Neural cell (in vitro differentiated cells): ENCODE results near the gene CACNA2D1. TPM values are rescaled to one million over a fixed set of nuclear protein-coding genes. Genes with fewer than 3 reads are reported as not detected.

Source experiments
- H2AFZ ChIP-seq: fragments of 200-600, 300-800 bp; sonication (generic), shearing (Covaris generic); 2 replicates; pipeline ENCODE4 v1.6.0; 2014; ENCODE audit warnings: low read depth, mild to moderate bottlenecking, antibody characterized with exemption, low read length, moderate library complexity
- H3F3A ChIP-seq: fragments of 200-600 bp; shearing (Covaris generic); 2 replicates; pipeline ENCODE4 v1.6.1; 2016; ENCODE audit warnings: mild to moderate bottlenecking, moderate library complexity, mixed read lengths, antibody characterized with exemption, low read length; ENCODE audit not compliant: insufficient read depth, poor library complexity, severe bottlenecking
- H3K27ac ChIP-seq: fragments of 200-600, 300-800 bp; sonication (generic), shearing (Covaris generic); 2 replicates; pipeline ENCODE4 v1.5.1; 2014; ENCODE audit warnings: mild to moderate bottlenecking, low read length, moderate library complexity
- H3K27me3 ChIP-seq: fragments of 300-800, 200-600 bp; sonication (generic), shearing (Covaris generic); 2 replicates; pipeline ENCODE4 v1.6.0; 2014; ENCODE audit warnings: mild to moderate bottlenecking, low read depth, low read length, moderate library complexity; ENCODE audit not compliant: insufficient read depth
- H3K36me3 ChIP-seq: fragments of 300-800, 200-600 bp; sonication (generic), shearing (Covaris generic); 2 replicates; pipeline ENCODE4 v1.5.1; 2014; ENCODE audit warnings: mild to moderate bottlenecking, antibody characterized with exemption, low read length, moderate library complexity; ENCODE audit not compliant: insufficient read depth
- H3K4me2 ChIP-seq: fragments of 300-800, 200-600 bp; sonication (generic), shearing (Covaris generic); 2 replicates; pipeline ENCODE4 v1.6.0; 2014; ENCODE audit warnings: mild to moderate bottlenecking, low read length
- H3K4me3 ChIP-seq: fragments of 300-800, 200-600 bp; sonication (generic), shearing (Covaris generic); 2 replicates; pipeline ENCODE4 v1.5.1; 2014; ENCODE audit warnings: mild to moderate bottlenecking, low read length, moderate library complexity
- H3K79me2 ChIP-seq: fragments of 200-600 bp; shearing (Covaris generic); replicated peaks from 2 replicates; pipeline ENCODE4 v1.6.0; 2014; ENCODE audit warnings: mild to moderate bottlenecking, low read length, moderate library complexity; ENCODE audit not compliant: insufficient read depth
- H3K9ac ChIP-seq: fragments of 300-800, 200-600 bp; sonication (generic), shearing (Covaris generic); 2 replicates; pipeline ENCODE4 v1.6.1; 2016; ENCODE audit warnings: mild to moderate bottlenecking, low read length, mixed read lengths
- H3K9me2 ChIP-seq: fragments of 200-600 bp; shearing (Covaris generic); 2 replicates; pipeline ENCODE4 v1.6.1; 2016; ENCODE audit warnings: mild to moderate bottlenecking, low read length, mixed read lengths; ENCODE audit not compliant: insufficient read depth
- H3K9me3 ChIP-seq: fragments of 200-600, 300-800 bp; sonication (generic), shearing (Covaris generic); 2 replicates; pipeline ENCODE4 v1.6.1; 2016; ENCODE audit warnings: mild to moderate bottlenecking, mixed run types, low read length, moderate library complexity, mixed read lengths
- H4K20me1 ChIP-seq: fragments of 200-600 bp; shearing (Covaris generic); 2 replicates; pipeline ENCODE4 v1.6.1; 2016; ENCODE audit warnings: mild to moderate bottlenecking, mixed run types; ENCODE audit not compliant: insufficient read depth
- EP300 ChIP-seq: fragments of 450-650 bp; conservative IDR thresholded peaks from 2 replicates; pipeline ENCODE4 v1.6.1; 2014; ENCODE audit warnings: antibody characterized with exemption, mild to moderate bottlenecking, moderate library complexity; ENCODE audit not compliant: poor library complexity, severe bottlenecking
- EZH2 ChIP-seq: fragments of 200-600, 300-800 bp; shearing (Covaris generic), sonication (generic); IDR thresholded peaks from 2 replicates; pipeline ENCODE4 v1.6.1; 2014; ENCODE audit warnings: antibody characterized with exemption, low read length, borderline replicate concordance, mild to moderate bottlenecking; ENCODE audit not compliant: insufficient read depth, poor library complexity, severe bottlenecking
- MXI1 ChIP-seq: fragments of 450-650 bp; conservative IDR thresholded peaks from 2 replicates; pipeline ENCODE4 v1.6.1; 2014; ENCODE audit warnings: antibody characterized with exemption, mild to moderate bottlenecking; ENCODE audit not compliant: poor library complexity, severe bottlenecking
- POLR2AphosphoS5 ChIP-seq: IDR thresholded peaks from 2 replicates; pipeline ENCODE4 v1.6.1; 2012
- RAD21 ChIP-seq: fragments of 450-650 bp; conservative IDR thresholded peaks from 2 replicates; pipeline ENCODE4 v1.6.1; 2014; ENCODE audit warnings: antibody characterized with exemption, mild to moderate bottlenecking, moderate library complexity
- SMC3 ChIP-seq: fragments of 450-650 bp; conservative IDR thresholded peaks from 2 replicates; pipeline ENCODE4 v1.6.1; 2014; ENCODE audit warnings: antibody characterized with exemption, mild to moderate bottlenecking, moderate library complexity; ENCODE audit not compliant: poor library complexity
- TAF1 ChIP-seq: IDR thresholded peaks from 2 replicates; pipeline ENCODE4 v1.6.1; 2012; ENCODE audit warnings: low read depth
- polyA plus RNA-seq: library from polyadenylated mRNA; depleted of rRNA; stranded (reverse); fragments of >200 nt; gene quantifications from 2 replicates; pipeline ENCODE4 v1.2.3, GENCODE V29; 2014
- TF ChIP-seq, protein P1 (sequence below): IDR thresholded peaks from 2 replicates; pipeline ENCODE4 v1.6.1; 2012; ENCODE audit warnings: borderline replicate concordance

Gene CACNA2D1
- polyA plus RNA-seq, 1 donor from 2014 or later: 7.0 TPM

DNA sequence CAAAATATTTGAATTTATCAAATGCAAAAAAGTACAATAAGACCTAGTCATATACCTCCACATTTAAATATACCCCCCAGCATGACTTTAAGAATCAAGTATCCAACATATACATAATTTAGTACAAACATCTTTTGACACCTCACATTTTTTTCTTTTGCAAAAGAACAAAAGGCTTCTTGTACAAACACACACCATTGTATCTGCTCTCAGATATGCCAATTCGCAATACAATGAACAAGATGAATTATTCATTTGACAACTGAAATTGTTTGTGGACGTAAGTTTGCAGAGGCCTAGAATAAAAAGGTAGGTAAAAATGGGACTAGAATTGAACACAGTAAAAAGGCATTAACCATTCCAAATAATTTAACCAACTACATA, 154.4 kb downstream of the CACNA2D1 start:
- Histone ChIP-seq H3K9me3 (peaks cover 3% of the 10 kb centered on the region), H3K27me3 (peaks cover 21% of the 10 kb centered on the region), H3K27ac (peak overlapping the region; percentile 69), H2AFZ (no peak overlapping the region), H3K4me2 (no peak overlapping the region), H3K79me2 (no peaks in the 10 kb centered on the region), H3K36me3 (no peaks in the 10 kb centered on the region), H4K20me1 (no peaks in the 10 kb centered on the region), H3K9ac (no peak overlapping the region), H3K9me2 (no peaks in the 10 kb centered on the region), H3F3A (no peaks in the 10 kb centered on the region), H3K4me3 (peak overlapping the region; percentile 23)
- TF ChIP-seq, protein P1, sequence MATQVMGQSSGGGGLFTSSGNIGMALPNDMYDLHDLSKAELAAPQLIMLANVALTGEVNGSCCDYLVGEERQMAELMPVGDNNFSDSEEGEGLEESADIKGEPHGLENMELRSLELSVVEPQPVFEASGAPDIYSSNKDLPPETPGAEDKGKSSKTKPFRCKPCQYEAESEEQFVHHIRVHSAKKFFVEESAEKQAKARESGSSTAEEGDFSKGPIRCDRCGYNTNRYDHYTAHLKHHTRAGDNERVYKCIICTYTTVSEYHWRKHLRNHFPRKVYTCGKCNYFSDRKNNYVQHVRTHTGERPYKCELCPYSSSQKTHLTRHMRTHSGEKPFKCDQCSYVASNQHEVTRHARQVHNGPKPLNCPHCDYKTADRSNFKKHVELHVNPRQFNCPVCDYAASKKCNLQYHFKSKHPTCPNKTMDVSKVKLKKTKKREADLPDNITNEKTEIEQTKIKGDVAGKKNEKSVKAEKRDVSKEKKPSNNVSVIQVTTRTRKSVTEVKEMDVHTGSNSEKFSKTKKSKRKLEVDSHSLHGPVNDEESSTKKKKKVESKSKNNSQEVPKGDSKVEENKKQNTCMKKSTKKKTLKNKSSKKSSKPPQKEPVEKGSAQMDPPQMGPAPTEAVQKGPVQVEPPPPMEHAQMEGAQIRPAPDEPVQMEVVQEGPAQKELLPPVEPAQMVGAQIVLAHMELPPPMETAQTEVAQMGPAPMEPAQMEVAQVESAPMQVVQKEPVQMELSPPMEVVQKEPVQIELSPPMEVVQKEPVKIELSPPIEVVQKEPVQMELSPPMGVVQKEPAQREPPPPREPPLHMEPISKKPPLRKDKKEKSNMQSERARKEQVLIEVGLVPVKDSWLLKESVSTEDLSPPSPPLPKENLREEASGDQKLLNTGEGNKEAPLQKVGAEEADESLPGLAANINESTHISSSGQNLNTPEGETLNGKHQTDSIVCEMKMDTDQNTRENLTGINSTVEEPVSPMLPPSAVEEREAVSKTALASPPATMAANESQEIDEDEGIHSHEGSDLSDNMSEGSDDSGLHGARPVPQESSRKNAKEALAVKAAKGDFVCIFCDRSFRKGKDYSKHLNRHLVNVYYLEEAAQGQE: no peak
- TF ChIP-seq MXI1 (no peak), EZH2 (no peak), EP300 (peak; percentile 34), SMC3 (no peak), RAD21 (no peak), POLR2AphosphoS5 (no peak), TAF1 (no peak)

- Histone ChIP-seq H3F3A (no peaks in the 10 kb centered on the region), H3K27me3 (peaks cover 34% of the 10 kb centered on the region), H3K4me2 (no peak overlapping the region), H3K4me3 (no peak overlapping the region), H4K20me1 (no peaks in the 10 kb centered on the region), H3K9ac (no peak overlapping the region), H3K9me2 (no peaks in the 10 kb centered on the region), H3K27ac (no peak overlapping the region), H3K79me2 (no peaks in the 10 kb centered on the region), H3K36me3 (no peaks in the 10 kb centered on the region), H3K9me3 (no peaks in the 10 kb centered on the region), H2AFZ (no peak overlapping the region)
- TF ChIP-seq, protein P1: no peak
Measured at GRCh38 chr7:82286798-82287140, 156.8 kb downstream of the CACNA2D1 start.
